HG02943 (cell line): ENCODE measurements around the gene ENPP6.
"Not testable (repeated sequence)": the region's sequence is repeated elsewhere in the genome, so short reads cannot be mapped to it uniquely, and the experiment has no call there.

ENCODE experiments used
- ATAC-seq: cut with Tn5 transposase; IDR thresholded peaks from one replicate; pipeline ENCODE4 v1.9.1; 2021; ENCODE audit warnings: mild to moderate bottlenecking, low read depth, moderate library complexity; ENCODE audit not compliant: unreplicated experiment

ENPP6 gene

DNA sequence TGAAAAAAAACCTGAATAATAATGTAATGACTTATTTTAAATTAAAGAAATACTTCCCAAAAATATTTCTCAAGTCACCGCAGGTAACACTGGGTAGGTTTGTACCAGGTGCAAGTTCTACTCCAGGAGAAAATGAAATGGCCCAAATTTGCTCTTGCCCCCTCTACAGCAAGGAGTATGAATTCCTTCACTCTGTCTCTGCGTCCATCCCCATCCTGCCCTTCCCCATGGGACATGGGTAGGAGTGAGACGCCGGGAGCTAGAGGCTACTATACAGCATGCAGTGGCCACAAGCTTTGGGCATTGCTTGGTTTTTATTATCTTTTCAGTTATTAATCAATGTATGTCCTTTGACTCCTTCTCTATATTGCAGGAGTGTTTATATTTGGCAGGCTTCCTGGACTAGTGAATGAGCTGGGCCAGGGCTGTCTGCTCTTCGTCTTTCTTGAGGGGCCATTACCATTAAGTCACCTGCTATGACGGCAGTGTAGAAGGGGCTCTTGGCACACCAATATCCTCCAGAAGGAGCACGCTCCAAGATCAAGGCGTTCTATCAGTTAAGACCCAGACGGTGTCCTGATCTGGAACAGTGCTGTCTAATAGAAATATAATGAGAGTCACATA lies 149.6 kb downstream of the ENPP6 start:
- ATAC-seq, result no peak

DNA sequence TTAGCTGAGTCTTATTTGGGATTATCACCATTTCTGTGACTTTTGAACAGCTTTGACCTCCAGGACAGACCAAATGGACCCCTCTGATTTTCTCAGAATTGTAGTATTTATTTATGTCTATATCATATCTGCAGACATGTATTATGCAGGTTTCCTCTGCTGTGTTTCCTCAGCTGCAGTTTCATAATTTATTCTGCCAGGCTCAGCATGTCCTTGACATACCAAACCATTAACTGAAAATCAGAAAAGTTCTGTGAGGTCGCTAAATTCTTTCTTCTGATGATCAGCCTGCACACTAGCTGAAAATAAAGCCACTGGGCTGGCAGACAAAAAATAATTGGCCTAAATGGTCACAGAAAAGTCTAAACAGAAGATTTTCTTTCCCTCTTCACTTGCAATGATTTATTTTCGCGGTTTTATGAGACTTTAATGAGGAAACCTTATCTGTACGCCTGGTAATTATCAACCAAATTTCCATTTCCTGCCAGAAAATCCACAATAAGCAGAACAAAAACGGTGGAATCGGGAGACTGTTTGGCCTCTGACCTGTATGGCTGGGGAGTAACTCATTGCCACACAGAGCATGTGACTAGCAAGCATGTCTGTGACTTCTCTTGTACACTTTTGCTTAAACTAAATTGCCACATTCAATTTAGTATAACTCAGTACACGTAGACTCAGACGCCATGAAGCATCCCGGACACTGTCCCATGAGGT lies 150.9 kb downstream of the ENPP6 start:
- ATAC-seq, result no peak

DNA sequence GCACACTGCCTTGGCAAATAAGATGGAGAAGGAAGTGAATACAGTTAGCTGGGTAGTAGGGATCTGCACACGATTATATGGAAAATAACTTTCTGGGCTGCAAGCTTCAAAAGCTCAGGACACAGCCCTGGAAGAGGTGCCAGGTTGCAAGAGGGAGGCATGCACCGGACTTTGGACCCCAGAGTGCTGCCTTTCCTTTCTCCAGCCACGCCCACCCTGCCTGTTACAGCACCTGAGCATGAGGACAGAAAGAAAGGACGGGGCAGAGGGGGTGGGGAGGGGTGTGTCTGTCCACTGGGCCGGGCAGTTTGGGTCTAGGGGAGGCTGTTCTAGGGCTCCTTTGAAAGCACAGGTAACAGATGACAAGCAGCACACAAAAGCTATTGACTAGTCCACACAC lies 152.8 kb downstream of the ENPP6 start:
- no peak for ATAC-seq

DNA sequence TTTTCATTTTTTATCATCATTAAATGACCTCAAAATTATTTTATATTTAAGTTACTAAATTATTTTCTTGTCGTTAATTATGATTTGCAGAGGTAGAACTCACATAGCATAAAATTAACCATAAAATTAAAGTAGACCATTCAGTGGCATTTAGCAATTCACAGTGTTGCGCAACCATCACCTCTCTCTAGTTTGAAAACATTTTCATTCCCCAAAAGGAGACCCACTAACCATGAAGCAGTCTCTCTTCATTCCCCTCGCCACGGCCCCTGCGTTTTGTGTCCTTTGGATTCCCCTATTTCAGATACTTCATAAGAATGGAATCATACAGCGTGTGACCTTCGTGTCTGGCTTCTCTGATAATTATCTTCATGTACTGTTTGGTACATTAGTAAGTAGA lies 154.9 kb downstream of the ENPP6 start:
- no peak for ATAC-seq

DNA sequence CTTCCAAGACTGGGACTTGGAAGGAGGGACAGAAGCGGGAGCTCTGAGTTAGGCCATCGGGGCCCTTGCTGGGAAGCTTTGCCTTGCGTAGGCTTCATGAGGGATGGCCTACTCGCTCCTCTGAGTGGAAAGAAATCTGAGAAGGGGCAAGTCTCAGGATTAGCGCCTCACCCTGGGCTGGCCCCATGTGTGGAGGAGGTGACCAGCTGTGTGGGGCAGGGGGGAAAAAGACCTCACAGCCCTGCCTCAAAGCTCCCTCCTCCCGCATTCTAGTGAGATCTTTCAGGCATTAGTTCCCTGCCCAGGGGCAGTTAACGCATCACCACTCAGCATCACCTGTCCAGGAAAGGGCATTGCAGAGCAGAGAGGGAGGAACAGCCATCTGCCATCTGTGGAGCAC lies 156.1 kb downstream of the ENPP6 start:
- ATAC-seq, result no peak

DNA sequence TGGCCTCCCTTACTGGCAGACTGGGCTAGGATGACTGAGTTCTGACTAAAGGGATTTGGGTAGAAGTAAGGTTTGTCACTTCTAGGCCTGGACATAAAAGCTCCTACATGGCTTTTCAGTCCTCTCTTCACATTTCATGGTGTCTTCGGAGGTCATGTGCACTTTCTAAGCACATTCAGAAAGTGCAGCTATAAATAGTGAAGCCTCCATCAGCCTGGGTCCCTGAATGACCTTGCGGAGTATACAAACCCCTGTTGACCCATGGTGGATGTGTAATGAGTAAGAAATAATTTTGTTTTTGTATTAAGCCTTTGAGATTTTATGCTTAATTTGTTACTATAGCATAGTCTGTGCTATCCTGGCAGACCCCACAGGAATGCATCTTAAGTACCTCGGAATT lies 158.6 kb downstream of the ENPP6 start:
- no peak for ATAC-seq

DNA sequence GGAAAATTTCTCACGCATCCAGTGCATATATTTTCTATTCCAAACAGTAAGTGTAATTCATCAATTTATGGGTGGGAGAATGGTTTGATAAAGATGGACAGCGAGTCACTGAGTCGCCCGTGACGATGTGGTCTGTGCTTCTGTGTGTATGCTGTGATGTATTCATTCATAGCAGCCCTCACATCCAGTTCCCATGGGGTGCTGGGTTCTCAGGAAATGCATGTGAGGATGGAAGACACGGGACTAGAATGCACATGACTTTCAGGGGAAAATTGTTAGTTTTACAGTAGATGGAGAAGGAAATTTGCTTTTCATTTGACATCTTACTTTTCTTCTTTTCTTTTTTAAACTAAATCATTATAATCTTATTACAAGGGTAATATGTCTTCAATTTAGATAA lies 159.6 kb downstream of the ENPP6 start:
- no peak for ATAC-seq

DNA sequence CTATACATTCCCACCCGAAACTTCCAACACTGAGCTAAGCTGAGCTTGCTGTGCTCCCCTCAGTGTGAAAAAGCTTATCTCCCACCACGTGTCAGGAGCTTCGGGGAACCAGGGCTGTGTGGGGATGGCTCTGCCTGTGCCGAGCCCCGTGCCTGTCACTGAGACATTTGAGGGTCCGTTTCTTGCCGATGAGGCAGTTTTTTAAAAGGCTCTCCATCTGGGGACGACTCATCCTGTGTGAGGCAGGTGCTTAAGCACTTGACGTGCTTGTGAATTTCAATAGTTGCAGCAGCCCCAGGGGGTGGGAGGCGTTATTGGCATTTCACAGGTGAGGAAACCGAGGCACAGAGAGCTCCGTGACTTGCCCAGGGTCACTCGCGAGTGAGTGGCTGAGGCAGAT lies 160.8 kb downstream of the ENPP6 start:
- ATAC-seq, result no peak

DNA sequence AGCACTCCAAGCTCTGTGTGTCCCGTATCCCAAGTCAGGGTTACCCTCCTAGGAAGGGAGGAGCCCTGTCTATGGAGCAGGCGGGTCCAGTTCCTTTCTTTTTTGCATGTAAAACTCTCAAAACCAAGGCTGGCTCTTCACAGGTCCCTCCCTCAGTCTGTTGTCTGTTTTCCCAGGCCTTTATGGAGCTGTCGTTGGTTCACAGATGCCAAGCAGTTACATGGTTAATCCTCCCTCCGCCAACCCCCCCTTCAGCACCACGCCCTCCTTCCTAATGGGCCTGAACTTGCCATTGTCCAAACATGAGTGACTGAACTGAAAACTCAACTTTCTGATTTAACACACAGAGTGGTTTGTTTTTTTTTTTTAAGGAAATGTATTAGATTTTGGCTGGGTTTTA lies 164.2 kb downstream of the ENPP6 start:
- no peak for ATAC-seq

DNA sequence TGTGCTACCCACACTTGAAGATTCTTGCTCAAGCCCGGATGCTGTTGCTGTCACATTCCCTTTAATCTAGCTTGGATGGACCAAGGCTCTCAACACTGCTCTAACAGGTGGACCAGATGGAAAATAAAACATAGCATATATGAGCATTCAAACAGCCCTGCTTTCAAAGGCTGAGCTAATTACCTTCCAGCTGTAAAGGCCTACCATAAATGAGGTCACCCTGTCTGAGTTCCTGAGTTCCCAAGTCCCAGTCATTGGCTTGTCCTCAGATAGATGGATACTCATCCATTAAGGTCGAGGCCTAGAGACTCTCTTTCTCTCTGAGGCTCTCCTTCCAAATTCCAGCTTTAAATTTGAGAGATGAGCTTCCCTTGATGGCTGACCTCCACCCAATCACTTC lies 165.1 kb downstream of the ENPP6 start:
- no peak for ATAC-seq

DNA sequence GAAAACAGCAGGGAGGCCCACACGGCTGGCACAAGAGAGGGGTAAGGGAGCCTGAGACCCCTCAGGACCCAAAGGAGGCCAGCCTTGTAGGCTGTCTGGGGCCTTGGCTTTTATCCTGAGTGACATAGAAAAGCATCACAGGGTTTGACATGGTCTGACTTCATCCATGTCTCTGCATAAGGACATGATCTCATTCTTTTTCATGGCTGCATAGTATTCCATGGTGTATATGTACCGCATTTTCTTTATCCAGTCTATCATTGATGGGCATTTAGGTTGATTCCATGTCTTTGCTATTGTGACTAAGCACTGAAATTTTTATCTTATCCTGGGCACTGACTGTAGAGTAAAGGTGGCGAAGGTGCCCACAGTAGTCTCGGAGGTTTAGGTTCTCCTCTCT lies 166.4 kb downstream of the ENPP6 start:
- not testable (repeated sequence) for ATAC-seq

DNA sequence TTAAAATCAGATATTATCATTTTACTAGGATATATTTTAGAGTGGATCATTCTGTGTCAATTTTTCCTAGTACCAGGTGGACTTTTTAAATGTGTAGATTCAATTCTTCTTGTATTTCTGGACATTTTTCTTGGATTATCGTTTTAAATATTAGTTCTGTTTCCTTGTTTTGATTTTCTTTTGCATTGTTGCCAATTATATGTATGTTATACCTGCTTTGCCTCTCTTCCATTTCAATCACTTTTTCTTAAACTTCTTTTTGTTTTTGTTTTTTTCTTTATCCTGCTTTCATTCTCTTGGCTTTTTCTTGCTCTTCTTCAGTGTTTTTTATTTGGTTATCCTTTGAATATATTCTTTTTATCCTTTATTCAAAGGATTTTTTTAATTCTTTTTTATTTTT lies 171.5 kb downstream of the ENPP6 start:
- ATAC-seq, result no peak

DNA sequence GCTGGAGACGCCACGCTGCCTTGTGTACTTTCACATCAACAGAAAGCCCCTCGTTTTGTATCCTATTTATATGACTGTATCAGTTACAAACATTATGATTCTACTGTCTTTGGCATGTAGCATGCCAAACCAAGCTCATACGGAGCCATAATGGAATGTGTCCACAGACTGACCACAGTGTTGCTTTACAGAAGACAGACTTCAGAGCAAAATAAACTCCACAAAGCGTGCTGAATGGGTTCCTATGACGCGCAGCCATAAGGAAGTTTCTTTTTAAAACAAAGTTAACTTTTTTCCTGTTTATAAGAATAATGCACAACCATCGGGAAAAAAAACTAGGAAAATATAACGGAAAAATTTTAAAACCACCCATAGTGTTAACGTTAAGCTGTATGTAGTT lies 176.5 kb downstream of the ENPP6 start:
- no peak for ATAC-seq

DNA sequence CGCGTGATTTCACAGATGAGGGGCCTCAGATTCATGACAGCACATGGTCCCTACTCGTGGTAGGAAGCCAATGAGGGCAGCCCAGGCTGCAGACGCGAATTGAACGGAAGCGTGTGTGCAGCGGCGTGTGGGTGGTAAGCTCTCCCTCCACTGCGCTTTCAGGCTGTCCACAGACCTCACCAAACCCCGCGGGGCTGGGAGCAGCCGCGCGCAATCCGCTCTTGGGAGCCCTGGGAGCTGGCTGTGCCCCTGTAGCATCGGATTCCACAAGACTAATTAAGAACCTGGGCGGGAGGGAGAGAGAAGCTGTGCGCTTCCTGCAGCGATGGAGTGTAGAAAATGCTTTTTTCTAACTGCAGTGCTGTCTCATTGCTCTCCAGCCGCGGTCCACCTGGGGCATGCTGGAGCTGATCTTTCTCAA lies 177.7 kb downstream of the ENPP6 start:
- ATAC-seq, result no peak
